Prostate gland (tissue), 2 donors: ENCODE measurements around the gene ZNF470.

Source experiments
- POLR2A ChIP-seq: fragments of 450-650 bp; IDR thresholded peaks from one replicate; pipeline ENCODE4 v1.6.1; 2016; ENCODE audit warnings: antibody characterized with exemption, mild to moderate bottlenecking
- TF ChIP-seq, protein P1 (sequence below), 4 experiments: fragments of 200-600 bp in 2 of 4; fragments of 450-650 bp in 2 of 4; sonication (generic) in 2 of 4; IDR thresholded peaks; 1 replicate in 3 of 4; 2 replicates in 1 of 4; pipeline ENCODE4 v1.5.1; 2016 to 2019; ENCODE audit warnings: antibody characterized with exemption in 4 of 4, mild to moderate bottlenecking in 2 of 4, moderate library complexity in 2 of 4

DNA sequence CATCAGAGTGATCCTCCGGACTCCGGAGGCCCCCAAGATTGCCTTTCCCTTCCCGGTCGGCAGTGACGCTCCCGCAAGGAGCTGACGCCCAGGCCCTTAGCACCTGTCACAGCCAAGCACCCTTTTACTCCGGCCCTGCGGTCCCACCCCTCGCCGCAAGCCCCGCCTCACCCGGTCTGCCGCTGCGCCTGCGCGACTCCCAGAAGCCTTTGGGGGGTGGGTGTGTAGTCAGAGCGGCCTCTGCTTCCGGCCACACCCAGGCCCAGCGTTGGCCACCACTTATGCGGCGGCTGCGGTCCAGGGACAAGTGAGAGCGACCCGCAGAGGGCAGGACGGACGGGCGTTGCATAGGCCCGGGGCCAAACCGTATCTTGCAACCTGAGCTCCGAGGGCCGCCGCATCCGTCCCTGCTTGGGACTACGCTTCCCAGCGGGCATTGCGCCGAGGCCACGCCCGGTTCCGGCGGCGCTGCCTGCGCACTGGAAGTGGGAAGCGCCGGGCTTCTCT lies 29.0 kb upstream of the ZNF470 start:
- TF ChIP-seq, protein P1, sequence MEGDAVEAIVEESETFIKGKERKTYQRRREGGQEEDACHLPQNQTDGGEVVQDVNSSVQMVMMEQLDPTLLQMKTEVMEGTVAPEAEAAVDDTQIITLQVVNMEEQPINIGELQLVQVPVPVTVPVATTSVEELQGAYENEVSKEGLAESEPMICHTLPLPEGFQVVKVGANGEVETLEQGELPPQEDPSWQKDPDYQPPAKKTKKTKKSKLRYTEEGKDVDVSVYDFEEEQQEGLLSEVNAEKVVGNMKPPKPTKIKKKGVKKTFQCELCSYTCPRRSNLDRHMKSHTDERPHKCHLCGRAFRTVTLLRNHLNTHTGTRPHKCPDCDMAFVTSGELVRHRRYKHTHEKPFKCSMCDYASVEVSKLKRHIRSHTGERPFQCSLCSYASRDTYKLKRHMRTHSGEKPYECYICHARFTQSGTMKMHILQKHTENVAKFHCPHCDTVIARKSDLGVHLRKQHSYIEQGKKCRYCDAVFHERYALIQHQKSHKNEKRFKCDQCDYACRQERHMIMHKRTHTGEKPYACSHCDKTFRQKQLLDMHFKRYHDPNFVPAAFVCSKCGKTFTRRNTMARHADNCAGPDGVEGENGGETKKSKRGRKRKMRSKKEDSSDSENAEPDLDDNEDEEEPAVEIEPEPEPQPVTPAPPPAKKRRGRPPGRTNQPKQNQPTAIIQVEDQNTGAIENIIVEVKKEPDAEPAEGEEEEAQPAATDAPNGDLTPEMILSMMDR (IDR thresholded peaks at IDR 0.05) = peak in 2 of 4 experiments; percentile 25 to 33
- TF ChIP-seq POLR2A = peak; percentile 37
